ENCODE data around the gene NPNT.

NPNT gene

DNA sequence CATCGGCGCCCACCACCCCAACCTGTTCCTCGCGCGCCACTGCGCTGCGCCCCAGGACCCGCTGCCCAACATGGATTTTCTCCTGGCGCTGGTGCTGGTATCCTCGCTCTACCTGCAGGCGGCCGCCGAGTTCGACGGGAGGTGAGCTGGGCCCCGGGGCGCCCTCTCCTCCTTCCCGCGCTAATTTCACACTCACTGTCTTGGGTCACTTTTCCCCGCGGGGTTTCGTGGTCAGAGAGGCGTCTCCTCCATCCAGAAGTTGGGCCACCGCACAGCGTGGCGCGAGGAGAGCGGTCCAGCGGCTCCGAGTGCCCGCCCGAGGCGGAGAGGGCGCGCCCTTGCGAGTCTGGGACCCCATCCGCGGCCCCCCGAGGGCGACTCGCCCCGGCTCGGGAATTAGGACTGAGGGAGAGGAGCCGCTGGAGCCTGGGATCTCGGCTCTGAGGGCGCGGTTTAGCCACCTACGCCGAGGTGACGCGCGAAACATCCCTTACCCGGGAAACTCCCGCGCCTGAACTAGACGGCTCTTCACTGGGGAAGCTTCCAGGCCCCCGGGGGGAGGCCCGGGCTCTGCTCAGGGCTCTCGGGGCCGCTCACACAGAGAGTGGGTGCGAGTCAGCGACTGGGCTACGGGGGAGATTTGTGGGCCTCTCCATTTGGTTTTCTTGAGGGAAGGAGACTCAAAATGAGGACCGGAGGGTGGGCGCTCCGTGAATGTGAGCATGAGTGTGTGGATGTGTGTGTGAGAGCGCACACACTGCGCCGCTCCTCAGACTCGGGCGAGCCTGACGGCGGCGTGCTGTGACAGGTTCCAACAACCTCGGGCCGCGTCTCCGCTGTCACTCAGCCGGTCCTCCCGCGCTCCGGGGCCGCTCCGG is 551 bp downstream of the NPNT start:
- Mint-ChIP-seq H3K27ac (ENCODE audit: low read depth) (no peak overlapping the region), H3K27me3 (peaks cover 62% of the 10 kb centered on the region)
- no peak for ATAC-seq (replicated peaks; ENCODE audit: extremely low read depth, poor library complexity, severe bottlenecking)

DNA sequence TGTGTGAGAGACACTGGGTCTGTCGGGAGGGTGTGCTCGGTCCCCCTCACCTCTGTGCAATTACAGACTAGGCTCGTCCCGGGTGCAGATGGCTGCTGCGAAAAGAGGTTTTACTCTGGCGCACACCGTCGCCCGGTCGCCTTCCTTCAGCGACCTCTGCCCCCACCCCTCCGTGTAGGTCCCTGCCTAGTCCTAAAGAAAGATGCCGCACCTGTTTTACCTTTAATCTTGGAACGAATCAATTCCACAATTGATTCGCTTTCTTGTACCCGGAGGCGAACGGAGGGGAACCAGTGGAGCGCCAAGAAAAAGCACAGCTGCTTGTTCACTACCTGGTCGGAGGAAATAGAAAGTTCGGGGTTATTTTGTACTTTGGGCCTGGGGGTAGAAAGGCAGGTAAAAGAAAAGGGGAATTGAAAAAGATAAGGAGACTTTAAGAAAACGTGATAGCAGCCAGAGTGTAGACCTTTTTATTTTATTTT is 1.2 kb downstream of the NPNT start:
- peaks cover 62% of the 10 kb centered on the region for H3K27me3 Mint-ChIP-seq
- no peak overlapping the region for H3K4me3 Mint-ChIP-seq
- H3K27ac Mint-ChIP-seq (ENCODE audit: low read depth), result no peak overlapping the region
- H3K4me1 Mint-ChIP-seq, result no peaks in the 10 kb centered on the region
- no peaks in the 10 kb centered on the region for H3K36me3 Mint-ChIP-seq (ENCODE audit: insufficient read depth)
- ATAC-seq (replicated peaks; ENCODE audit: extremely low read depth, poor library complexity, severe bottlenecking), result no peak
- DNase-seq (ENCODE audit: low spot score in 2 of 2), result no peak
- no peaks in the 10 kb centered on the region for H3K9me3 Mint-ChIP-seq

More for the DNA sequence above, 551 bp downstream of the NPNT start:
- no peak overlapping the region for H3K4me3 Mint-ChIP-seq
- no peak for DNase-seq (ENCODE audit: low spot score in 2 of 2)
- no peaks in the 10 kb centered on the region for H3K9me3 Mint-ChIP-seq
- H3K36me3 Mint-ChIP-seq (ENCODE audit: insufficient read depth), result no peaks in the 10 kb centered on the region
- no peaks in the 10 kb centered on the region for H3K4me1 Mint-ChIP-seq

DNA sequence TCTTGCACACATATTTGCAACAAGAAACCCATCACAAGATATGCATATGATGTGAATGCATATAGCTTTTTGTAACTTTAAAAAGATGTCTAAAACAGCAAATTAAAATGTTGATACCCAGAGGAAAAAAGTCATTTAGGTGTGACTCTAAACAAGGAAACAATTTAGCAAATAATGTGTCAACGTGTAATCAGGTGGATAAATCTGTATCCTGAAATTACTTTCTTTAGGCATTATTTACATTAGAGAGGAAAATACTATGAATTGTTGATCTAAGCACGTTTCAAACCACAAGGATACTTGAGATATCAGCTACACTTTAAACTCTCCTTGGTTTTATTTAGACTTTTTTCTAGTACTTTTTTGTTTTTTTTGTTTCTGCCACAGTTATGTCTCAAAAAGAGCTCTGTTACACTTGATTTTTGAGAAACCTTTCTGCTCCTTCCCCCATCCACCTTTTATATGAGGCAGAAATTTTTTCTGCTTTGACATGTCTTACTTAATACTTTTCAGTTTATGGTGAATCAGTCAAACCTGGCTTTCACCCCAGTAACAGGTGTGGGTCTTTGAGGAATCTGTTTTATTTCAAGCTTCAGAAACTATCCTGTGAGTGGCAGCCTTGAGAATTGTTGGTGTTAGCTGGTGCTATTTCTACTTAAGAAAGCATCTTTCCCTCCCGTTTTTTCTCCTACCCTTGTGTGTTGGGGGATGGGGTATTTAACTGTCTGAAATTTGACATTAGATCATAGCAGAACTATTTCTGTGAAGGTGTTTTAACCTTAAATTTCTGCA is 1.9 kb downstream of the NPNT start:
- Mint-ChIP-seq H3K27me3 (peaks cover 62% of the 10 kb centered on the region), H3K9me3 (no peaks in the 10 kb centered on the region)

DNA sequence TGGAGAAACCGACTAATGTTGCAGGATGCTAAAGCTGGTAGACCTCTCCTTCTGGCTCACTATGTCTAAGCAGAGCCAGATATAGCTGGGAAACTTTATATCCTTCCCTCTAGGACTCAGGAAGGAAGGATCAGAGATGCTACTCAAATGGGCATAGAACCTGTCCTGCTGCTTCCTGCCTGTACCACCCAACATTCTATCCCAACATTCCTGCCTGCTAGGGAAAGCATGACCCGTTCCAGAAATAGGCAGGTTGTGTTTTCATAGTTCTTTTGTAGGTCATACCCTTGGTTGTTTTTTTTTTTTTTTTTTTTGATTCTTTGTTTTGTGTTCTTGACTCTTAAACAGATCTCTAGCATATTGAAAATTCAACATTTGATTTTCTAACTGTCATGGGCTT is 5.3 kb downstream of the NPNT start:
- Mint-ChIP-seq H3K27ac (ENCODE audit: low read depth) (no peak overlapping the region), H3K4me1 (no peaks in the 10 kb centered on the region), H3K9me3 (no peaks in the 10 kb centered on the region), H3K4me3 (no peak overlapping the region), H3K36me3 (ENCODE audit: insufficient read depth) (no peaks in the 10 kb centered on the region), H3K27me3 (peaks cover 53% of the 10 kb centered on the region)
- ATAC-seq (replicated peaks; ENCODE audit: extremely low read depth, poor library complexity, severe bottlenecking), result no peak
- DNase-seq (ENCODE audit: low spot score in 2 of 2), result no peak

More for the DNA sequence above, 1.9 kb downstream of the NPNT start:
- no peak overlapping the region for H3K27ac Mint-ChIP-seq (ENCODE audit: low read depth)
- H3K36me3 Mint-ChIP-seq (ENCODE audit: insufficient read depth), result no peaks in the 10 kb centered on the region
- no peak for ATAC-seq (replicated peaks; ENCODE audit: extremely low read depth, poor library complexity, severe bottlenecking)
- no peak overlapping the region for H3K4me3 Mint-ChIP-seq
- no peaks in the 10 kb centered on the region for H3K4me1 Mint-ChIP-seq
- no peak for DNase-seq (ENCODE audit: low spot score in 2 of 2)

DNA sequence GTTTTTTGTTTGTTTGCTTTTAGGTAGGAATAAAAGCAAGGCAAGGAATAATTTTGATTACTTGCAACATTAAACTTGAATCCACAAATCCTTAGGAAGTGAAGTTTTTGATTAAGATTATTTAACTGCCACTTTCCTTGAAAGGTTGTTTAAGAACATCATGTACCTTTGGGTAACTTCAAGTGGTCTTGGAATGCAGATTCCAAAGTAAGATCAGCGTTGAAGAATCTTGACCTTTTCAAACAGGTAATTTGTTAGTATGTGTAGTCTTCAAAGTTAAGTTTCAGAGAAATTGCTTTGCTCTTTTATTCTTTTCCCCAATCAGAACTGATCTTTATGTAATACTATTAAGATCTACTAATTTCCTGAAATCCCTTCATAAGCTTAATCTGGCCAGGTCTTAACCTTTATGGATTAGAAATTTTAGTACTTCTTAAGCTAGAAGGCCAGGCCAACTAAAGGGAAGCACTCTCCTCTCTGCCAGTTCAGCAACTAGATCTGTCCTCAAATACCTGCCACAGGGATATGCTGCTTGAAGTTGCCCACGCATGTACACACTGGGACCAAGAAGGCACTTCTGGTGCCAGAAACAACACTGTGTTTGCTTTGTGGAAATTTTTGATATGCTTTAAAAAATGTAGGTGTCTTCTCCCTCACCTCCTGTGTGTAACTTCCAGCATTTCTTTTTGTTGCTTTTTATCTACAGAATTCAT is 7.4 kb downstream of the NPNT start:
- Mint-ChIP-seq H3K9me3 (no peaks in the 10 kb centered on the region), H3K4me3 (no peak overlapping the region), H3K36me3 (ENCODE audit: insufficient read depth) (no peaks in the 10 kb centered on the region), H3K4me1 (no peaks in the 10 kb centered on the region), H3K27me3 (peaks cover 55% of the 10 kb centered on the region), H3K27ac (ENCODE audit: low read depth) (no peak overlapping the region)
- ATAC-seq (replicated peaks; ENCODE audit: extremely low read depth, poor library complexity, severe bottlenecking) (no peak), DNase-seq (ENCODE audit: low spot score in 2 of 2) (no peak)

DNA sequence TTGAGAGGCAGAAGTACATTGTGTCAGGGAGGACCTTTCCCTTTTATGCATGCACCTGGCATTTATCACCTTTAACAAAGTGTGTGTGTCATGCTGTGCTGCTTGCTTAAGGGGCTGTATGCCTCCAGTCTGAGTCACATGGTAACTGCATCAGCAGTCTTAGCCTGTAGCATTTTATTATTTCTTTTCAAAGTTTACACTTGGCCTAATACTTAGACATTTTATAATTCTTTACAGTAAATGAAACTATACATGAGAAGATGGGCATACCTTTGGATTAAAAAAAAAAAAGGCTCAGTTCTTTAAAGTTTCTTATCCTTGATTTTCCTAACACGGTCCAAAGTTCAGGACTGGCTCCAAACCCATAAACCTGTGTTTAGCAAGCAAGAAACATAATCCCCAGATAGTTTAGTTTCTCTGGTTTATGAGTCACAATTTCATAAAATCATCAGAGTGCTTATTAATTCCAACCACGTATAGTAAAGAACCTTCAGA is 14.6 kb downstream of the NPNT start:
- Mint-ChIP-seq H3K9me3 (no peaks in the 10 kb centered on the region), H3K4me3 (no peak overlapping the region), H3K4me1 (no peaks in the 10 kb centered on the region), H3K27me3 (peaks cover 24% of the 10 kb centered on the region), H3K27ac (ENCODE audit: low read depth) (no peak overlapping the region), H3K36me3 (ENCODE audit: insufficient read depth) (no peaks in the 10 kb centered on the region)
- DNase-seq (ENCODE audit: low spot score in 2 of 2) (no peak), ATAC-seq (replicated peaks; ENCODE audit: extremely low read depth, poor library complexity, severe bottlenecking) (no peak)

DNA sequence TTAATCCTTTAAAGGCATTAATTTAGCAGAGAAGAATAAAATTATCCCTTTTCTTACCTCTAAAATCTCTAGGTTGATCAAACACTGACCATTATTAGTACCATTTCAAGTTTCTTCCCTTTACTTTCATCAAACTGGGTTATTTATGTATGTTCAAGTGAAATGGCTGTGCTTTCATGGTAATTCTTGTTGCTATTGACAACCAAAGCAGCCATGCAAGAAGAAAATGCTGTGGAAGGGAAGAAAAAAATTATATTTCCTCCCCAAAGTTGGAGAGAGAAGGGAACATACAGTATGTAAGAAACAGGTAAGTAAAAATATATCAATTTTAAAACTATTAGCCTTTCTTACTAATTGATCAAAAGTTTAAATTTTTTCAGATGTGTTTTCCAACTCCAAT is 16.2 kb downstream of the NPNT start:
- H3K9me3 Mint-ChIP-seq, result no peaks in the 10 kb centered on the region
- H3K27me3 Mint-ChIP-seq, result peaks cover 11% of the 10 kb centered on the region
- no peak overlapping the region for H3K4me3 Mint-ChIP-seq
- no peak overlapping the region for H3K27ac Mint-ChIP-seq (ENCODE audit: low read depth)
- ATAC-seq (replicated peaks; ENCODE audit: extremely low read depth, poor library complexity, severe bottlenecking) (no peak), DNase-seq (ENCODE audit: low spot score in 2 of 2) (no peak)
- no peaks in the 10 kb centered on the region for H3K4me1 Mint-ChIP-seq
- no peaks in the 10 kb centered on the region for H3K36me3 Mint-ChIP-seq (ENCODE audit: insufficient read depth)

DNA sequence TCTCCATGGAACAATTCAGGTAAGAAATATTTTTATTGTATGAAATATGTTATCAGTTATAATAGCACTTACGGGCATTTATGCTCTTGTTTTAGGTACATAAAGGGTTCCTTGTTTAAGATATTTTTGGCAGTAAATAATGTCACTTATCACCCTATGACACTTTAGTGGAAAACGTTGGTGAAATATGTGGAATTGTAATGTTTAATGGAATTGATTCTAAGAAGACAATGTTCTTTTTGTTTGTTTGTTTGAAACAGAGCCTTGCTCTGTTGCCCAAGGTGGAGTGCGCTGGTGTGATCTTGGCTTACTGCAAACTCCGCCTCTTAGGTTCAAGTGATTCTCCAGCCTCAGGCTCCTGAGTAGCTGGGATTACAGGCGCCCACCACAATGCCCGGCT is 17.4 kb downstream of the NPNT start:
- DNase-seq (ENCODE audit: low spot score in 2 of 2), result no peak
- H3K9me3 Mint-ChIP-seq, result no peaks in the 10 kb centered on the region
- H3K27ac Mint-ChIP-seq (ENCODE audit: low read depth), result no peak overlapping the region
- no peak for ATAC-seq (replicated peaks; ENCODE audit: extremely low read depth, poor library complexity, severe bottlenecking)
- no peaks in the 10 kb centered on the region for H3K4me1 Mint-ChIP-seq
- H3K27me3 Mint-ChIP-seq, result no peaks in the 10 kb centered on the region
- H3K4me3 Mint-ChIP-seq, result no peak overlapping the region
- H3K36me3 Mint-ChIP-seq (ENCODE audit: insufficient read depth), result no peaks in the 10 kb centered on the region

DNA sequence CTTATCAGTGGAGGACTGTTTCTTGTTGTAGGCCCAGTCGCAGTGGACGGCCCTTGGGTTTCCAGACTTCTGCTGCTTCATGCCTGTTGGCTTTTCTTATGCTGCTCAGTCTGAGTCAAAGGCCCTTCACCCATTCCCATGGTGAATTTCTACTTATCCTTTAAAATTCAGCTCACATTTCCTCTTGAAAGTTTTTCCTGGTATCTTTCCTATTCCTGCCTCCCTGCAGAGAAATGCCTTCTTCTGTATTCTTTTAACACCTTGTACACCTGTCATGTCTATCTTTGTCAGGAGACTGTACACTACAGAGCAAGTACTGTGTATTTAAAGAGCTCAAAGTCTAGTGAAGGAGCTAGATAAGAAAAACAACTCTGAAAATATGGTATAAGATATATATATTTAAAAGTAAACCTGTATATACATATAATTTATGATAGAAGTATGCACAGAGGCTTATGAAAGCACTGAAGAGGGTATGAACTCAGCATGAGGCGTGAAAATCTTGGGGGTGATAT is 22.0 kb downstream of the NPNT start:
- Mint-ChIP-seq H3K27ac (ENCODE audit: low read depth) (no peak overlapping the region), H3K36me3 (ENCODE audit: insufficient read depth) (no peaks in the 10 kb centered on the region), H3K4me1 (no peaks in the 10 kb centered on the region)

DNA sequence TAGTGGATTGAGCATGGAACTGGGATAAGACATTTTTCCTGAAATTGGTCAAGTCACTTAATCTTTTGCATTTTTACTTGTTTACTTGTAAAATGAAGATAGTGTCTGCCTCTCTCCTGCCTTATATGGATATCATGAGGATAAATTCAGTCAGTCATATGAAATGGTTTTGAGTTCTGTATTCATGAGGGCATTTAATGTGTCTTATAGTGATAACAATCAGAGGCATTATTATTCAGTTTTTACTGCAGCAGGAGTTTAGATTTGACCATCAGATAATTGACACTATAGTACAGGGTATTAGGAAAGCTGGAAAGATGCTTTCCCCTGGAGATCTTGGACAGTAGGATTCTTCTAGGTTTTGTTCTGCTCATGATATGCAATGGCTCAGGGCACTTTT is 26.0 kb downstream of the NPNT start:
- no peaks in the 10 kb centered on the region for H3K27me3 Mint-ChIP-seq
- no peak for ATAC-seq (replicated peaks; ENCODE audit: extremely low read depth, poor library complexity, severe bottlenecking)
- H3K27ac Mint-ChIP-seq (ENCODE audit: low read depth), result no peak overlapping the region
- no peaks in the 10 kb centered on the region for H3K36me3 Mint-ChIP-seq (ENCODE audit: insufficient read depth)
- no peaks in the 10 kb centered on the region for H3K4me1 Mint-ChIP-seq
- DNase-seq (ENCODE audit: low spot score in 2 of 2), result no peak
- no peaks in the 10 kb centered on the region for H3K9me3 Mint-ChIP-seq
- no peak overlapping the region for H3K4me3 Mint-ChIP-seq

More for the DNA sequence above, 22.0 kb downstream of the NPNT start:
- Mint-ChIP-seq H3K9me3 (no peaks in the 10 kb centered on the region), H3K27me3 (no peaks in the 10 kb centered on the region), H3K4me3 (no peak overlapping the region)
- ATAC-seq (replicated peaks; ENCODE audit: extremely low read depth, poor library complexity, severe bottlenecking) (no peak), DNase-seq (ENCODE audit: low spot score in 2 of 2) (no peak)

DNA sequence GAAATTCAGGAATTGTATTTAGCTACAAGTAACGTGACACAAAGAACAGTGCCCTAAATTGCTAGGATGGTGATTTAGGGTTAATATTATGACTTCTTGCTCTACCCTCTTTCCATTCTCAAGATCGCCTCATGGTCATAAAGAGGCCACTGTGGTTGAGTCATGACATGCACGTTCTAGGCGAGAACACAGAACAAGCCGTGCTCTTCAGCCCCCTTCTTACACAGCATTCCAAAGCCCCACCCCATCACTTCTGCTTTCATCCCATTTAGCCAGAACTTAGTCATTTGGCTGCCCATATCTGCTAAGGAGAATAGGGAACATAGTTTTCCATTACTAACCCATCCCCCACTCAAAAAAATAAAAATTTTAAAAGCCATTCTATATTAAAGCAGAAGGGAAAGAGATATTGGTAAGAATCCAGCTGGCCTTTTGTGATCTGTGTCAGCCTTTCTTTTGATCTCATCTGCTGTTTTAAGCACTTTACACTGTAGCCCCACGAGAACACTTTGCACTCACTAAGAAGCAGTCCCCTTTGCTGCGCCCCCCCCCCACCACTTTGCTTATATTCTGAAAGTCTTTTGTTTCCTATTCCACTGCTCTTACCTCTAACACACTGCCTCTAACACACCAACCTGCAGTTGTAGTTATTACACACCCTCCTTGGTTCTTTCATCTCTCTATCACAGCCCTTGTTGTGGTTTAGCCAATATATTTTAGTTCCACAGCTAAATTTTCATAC is 28.4 kb downstream of the NPNT start:
- Mint-ChIP-seq H3K4me3 (no peak overlapping the region), H3K27me3 (no peaks in the 10 kb centered on the region), H3K9me3 (no peaks in the 10 kb centered on the region), H3K4me1 (no peaks in the 10 kb centered on the region), H3K27ac (ENCODE audit: low read depth) (no peak overlapping the region), H3K36me3 (ENCODE audit: insufficient read depth) (no peaks in the 10 kb centered on the region)
- no peak for ATAC-seq (replicated peaks; ENCODE audit: extremely low read depth, poor library complexity, severe bottlenecking)
- no peak for DNase-seq (ENCODE audit: low spot score in 2 of 2)

DNA sequence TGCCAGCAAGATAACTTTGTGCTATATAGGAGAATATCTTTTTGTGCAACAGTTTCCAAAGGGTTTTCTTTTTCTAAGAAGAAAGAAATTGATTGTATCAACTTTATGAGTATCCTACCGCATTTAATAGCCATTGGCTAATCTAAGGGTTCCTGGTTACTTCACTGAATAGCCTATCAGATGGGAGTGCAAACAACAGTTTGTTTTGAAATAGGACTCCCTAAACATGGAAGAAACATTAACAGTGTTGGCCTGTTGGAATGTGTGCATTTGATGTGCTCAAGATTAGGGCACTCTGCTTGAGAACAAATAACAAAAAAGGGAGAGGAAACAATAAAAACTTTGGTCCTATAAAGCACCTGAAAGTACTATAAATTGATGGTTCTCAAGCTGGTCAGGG is 29.1 kb downstream of the NPNT start:
- no peak for DNase-seq (ENCODE audit: low spot score in 2 of 2)
- Mint-ChIP-seq H3K27me3 (no peaks in the 10 kb centered on the region), H3K4me1 (no peaks in the 10 kb centered on the region), H3K27ac (ENCODE audit: low read depth) (no peak overlapping the region), H3K9me3 (no peaks in the 10 kb centered on the region), H3K4me3 (no peak overlapping the region), H3K36me3 (ENCODE audit: insufficient read depth) (no peaks in the 10 kb centered on the region)
- ATAC-seq (replicated peaks; ENCODE audit: extremely low read depth, poor library complexity, severe bottlenecking), result no peak

All from central memory CD8-positive, alpha-beta T cell (primary cell).